Breast epithelium (tissue), 3 donors: ENCODE measurements around the gene SMIM41.

Experiments used
- POLR2A ChIP-seq: fragments of 450-650 bp; IDR thresholded peaks from one replicate; pipeline ENCODE4 v1.6.1; 2016; ENCODE audit warnings: antibody characterized with exemption, mild to moderate bottlenecking, moderate library complexity
- TF ChIP-seq, protein P1 (sequence below), 3 donors: fragments of 450-650 bp; IDR thresholded peaks; one replicate each; pipeline ENCODE4 v1.5.1; 2016 to 2017; ENCODE audit warnings: antibody characterized with exemption in 3 of 3, mild to moderate bottlenecking in 3 of 3, moderate library complexity in 3 of 3

DNA sequence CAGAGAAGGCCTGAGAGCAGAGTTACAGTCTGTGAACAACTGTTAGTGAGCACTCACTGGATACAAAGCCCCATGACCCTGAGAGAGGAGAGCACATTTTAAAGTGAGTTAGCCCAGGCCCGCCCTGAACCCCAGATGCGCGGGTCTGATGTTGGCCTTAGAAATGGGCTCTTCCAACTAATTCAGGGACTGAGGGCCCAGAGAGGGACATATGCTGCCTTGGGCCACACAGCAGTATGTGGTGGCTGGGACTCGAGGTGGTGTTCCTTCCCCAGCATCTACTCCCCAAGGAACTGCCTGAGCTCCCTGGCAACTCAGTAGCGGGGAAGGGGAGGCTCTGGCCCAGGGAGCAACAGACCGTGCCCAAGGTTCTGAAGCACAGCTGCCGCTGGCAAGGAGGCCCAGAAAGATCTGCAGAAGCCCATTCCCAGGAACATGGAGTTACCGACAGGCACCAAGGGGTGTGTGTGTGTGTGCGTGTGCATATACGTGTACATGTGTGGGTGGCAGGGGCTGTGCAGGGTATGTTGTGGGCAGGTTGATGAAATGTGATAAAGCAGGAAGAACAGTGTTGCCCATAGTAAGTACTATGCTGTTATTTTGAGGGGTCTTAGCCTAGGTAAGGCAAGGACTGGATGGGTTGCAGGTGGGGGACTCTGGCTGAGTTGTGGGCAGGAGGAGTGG lies 71.8 kb downstream of the SMIM41 start:
- TF ChIP-seq, protein P1, sequence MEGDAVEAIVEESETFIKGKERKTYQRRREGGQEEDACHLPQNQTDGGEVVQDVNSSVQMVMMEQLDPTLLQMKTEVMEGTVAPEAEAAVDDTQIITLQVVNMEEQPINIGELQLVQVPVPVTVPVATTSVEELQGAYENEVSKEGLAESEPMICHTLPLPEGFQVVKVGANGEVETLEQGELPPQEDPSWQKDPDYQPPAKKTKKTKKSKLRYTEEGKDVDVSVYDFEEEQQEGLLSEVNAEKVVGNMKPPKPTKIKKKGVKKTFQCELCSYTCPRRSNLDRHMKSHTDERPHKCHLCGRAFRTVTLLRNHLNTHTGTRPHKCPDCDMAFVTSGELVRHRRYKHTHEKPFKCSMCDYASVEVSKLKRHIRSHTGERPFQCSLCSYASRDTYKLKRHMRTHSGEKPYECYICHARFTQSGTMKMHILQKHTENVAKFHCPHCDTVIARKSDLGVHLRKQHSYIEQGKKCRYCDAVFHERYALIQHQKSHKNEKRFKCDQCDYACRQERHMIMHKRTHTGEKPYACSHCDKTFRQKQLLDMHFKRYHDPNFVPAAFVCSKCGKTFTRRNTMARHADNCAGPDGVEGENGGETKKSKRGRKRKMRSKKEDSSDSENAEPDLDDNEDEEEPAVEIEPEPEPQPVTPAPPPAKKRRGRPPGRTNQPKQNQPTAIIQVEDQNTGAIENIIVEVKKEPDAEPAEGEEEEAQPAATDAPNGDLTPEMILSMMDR (IDR thresholded peaks at IDR 0.05) = no peak
- TF ChIP-seq POLR2A = no peak
